SHP77 (cell line): ENCODE data around the gene CENPP.

ENCODE experiments used
- DNase-seq, 2 experiments: peaks; one replicate each; lab custom pipeline; 2025; lab: John Stamatoyannopoulos, UW

Gene CENPP

DNA sequence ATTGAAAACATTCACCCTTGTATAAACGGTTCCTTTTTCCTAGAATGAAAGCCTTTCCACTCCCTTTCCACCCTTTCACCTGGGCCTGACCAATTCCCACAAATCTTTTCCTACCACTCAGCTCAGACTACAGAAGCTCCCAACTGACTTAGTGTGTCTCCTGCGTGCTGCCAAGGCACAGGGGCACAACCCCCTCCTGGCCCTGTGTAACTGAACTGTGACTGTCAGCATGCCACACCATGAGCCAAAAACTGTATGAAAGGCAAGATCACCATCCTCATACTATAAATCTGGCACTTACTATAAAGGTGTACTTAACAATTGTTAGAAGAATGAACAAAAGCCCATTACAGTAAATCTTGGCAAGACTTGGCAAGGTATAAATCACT, 12.1 kb upstream of the CENPP start:
- no peak for DNase-seq

DNA sequence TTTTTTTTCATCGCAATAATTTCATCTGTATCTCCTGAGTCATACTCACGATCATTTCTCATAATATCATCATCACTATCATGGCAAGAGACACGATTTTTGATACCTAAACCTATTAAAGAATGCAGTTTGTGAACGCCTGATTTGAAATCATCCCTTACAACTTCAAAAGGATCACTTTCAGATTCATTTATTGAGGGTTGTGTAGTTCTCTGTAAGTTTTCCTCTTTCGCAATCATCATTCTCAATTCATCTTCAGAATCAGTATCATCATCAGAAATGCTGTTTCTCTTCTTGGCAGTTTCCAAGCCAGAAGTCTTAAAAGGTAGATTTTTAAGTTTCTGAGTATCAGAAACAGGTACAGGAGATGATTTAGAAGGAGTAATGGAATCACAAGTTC, 10.3 kb upstream of the CENPP start:
- DNase-seq, result no peak

DNA sequence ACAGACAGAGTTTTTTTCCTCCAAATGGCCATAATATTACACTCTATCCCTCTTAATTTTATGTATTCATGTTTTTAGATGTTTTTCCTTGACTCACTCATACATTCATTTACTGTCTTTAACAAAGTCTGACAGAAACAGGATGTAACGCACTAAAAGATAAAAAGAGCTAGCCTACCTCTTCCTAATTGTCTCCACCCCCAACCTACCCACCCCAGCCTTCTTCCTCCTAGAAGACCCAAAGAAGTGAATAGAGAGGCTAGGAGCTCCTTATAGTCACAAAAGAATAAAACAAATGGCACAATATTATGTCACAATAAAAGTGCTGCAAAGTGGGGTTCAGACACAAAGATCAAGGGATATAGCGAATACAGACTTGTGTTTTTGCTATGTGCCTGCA, 1.3 kb upstream of the CENPP start:
- DNase-seq, result no peak

DNA sequence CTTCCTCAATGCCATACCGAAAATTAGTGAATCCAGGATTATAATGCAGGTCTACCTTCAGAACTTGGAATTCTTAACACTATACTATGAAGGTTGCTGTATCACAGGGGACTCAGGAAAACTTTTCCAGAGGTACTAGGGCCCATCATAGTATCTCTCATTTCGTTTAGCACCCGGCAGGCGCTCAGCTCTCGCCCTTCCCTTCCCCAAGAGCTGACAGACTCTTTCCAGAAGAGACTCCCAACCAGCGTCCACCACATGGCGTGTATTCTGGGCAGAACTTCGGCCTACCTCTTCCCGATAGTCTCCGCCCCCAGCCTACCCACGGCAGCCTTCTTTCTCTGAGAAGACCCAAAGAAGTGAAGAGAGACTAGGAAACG, 874 bp upstream of the CENPP start:
- DNase-seq, result no peak

DNA sequence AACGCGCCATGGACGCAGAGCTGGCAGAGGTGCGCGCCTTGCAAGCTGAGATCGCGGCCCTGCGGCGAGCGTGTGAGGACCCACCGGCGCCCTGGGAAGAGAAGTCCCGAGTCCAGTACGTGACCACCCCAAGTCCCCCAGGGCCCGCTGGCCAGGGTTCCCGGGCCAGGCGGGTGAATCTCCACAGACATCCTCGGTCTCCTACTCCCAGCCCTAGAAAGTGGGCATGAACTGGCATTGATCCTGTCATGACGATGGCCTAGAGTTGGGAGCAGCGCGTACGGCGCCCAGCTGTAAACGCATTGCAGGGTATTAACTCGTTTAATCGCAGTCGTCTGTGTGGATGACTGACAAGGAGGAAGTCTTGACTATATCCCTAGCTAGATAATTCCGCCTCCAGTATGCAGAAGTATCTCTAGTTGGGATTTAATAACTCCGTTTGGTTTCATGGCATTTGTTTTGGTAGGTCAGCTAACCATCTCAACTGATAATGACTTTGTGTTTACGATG, 293 bp downstream of the CENPP start:
- peak in 1 of 2 experiments; percentile 62 for DNase-seq

DNA sequence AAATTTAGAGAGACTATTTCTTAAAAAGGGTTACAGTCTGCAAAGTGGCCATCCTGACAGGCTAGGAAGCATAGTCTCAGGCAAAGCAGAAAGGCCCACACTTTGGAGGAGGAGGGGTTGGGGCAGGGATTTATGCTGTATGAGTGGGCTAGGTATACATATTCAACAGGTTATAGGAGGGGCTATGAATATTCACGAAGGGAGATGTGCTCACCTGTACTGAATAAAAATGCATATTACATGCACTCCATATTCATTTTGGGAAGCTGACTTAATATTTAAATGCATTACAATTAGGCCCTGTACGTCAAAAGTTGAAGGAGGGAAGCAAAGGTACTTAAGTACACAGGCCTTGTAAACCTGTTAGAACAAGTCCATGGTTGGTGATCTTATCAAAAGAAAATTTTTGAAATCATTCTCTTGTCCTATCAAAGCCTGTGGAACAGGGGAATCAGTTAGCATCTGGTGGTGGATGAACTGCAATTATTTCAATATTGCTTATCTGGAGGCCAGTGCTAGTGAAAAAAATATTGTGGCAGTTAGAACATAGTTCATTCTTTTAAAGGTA, 1.6 kb downstream of the CENPP start:
- DNase-seq, result no peak

DNA sequence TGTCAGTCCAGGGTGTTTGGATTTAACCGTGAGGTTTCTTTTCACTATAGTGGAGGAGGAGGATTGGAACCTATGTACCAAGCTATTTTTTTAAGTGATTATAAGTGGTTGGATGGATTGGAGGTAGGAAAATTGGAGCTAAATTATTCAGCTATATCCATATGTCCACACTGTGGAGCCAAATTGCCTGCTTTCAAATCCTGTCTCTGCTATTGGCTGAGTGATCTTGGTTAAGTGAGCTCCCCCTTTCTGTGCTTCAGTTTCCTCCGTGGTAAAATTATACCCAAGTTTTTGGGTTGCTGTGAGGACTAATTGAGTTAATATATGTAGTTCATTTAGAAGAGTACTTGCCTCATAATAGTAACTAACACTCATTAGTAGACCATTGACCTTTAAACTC, 2.5 kb downstream of the CENPP start:
- peak; percentile 36 to 39 for DNase-seq

DNA sequence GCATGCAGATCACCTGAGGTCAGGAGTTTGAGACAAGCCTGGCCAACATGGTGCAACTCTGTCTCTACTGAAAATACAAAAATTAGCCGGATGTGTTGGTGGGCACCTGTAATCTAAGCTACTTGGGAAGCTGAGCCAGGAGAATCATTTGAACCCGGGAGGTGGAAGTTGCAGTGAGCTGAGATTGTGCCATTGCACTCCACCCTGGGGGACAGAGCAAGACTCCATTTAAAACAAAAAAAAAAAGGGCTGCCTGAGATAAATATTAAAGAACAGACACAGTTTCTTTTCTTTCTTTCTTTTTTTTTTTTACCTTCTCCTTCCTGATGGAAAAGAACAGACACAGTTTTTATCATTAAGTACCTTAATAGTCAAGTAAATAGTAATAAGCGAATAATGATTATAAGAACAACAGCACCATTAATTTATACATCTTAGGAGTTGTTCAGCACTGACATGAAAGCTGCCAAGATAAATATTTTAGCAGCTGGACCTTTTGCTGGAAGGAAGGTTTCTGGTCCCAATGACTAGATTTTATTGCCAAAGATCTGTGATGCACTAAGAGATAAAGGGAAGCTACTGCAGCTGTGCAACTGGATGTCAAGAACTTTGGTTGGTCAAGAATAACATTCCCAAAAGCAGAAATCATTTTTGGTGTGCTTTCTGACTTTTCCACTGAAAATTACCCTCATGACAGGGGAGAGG, 7.0 kb downstream of the CENPP start:
- DNase-seq, result peak; percentile 18 to 26

DNA sequence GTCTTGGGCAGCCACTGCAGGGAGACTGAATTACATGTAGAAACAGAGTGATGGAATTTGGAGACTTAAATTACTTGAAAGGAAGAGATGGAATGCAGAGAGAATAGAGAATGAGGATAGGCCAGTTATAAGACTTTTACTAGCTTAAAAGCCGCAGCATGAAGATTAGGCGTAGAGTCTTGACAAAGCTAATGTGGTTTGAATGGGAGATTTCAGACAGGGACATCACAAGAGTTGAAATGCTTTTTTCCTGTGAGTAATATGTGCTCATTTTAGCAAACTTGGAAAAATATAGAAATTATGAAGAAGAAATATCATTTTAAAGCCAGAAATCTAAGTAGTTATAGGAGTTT, 7.5 kb downstream of the CENPP start:
- DNase-seq, result no peak

DNA sequence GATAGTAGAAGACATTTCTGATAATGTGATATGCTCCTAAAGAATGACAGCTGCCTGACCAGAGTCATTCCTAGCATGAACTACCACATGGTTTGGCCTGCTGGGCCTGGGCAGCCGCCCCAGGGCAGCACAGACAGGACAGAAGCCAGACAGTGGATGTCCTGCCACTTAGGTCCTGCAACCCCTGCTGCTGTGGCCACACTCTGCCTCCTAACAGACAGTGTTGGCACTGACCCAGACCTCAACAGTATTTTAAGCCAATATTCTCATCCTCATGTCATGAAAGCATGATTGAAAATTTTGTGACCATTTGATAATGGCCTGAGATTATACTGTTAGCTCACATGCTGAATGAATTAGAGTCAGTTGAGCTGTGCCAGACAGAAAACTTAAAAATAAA, 15.8 kb downstream of the CENPP start:
- DNase-seq, result no peak

DNA sequence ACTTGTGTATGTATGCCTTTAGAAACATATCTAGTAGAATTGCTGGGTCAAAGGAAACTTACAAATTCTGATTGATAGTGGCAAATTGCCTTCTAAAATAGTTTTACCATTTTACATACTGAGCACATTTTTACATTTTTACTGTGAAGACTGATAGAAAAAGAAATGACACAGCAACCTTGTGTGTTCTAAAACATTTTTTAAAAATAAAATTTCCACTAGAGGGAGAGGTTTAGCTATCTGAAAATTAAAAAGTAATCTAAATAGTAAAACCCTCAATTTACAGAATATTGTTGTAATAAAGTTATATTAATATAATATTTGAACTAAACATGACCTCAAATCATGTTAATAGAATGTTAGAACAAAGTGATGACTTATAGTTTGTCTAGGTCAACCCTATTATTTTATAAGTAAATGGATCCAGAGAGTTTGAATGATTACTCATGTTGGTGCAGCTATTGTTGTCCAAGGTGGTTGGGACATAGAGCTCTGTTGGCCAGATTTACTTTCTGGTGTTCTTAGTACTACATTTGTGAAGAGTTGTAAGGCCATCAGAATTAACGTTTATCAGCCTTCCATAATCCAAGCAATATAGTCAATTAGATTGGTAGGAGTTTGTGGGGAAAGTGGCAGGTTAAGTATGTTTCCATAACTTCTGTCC, 17.2 kb downstream of the CENPP start:
- DNase-seq, result no peak

DNA sequence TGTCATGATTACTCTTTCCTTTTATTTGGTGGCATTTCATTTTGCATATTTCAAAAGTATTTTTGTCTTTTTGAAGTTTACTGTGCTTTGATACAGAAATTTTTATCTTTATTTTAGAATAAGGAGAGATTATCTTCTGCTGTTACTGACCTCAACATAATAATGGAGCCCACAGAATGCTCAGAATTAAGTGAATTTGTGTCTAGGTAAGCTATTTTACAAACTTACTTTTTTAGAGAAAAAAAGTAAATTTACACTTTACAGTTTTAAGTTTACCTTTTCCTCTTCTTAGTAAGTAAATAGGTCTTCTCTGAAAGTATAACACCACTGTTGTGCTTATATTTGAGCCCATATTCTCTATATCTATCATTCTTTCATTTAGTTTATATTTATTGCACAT, 19.8 kb downstream of the CENPP start:
- DNase-seq, result no peak

DNA sequence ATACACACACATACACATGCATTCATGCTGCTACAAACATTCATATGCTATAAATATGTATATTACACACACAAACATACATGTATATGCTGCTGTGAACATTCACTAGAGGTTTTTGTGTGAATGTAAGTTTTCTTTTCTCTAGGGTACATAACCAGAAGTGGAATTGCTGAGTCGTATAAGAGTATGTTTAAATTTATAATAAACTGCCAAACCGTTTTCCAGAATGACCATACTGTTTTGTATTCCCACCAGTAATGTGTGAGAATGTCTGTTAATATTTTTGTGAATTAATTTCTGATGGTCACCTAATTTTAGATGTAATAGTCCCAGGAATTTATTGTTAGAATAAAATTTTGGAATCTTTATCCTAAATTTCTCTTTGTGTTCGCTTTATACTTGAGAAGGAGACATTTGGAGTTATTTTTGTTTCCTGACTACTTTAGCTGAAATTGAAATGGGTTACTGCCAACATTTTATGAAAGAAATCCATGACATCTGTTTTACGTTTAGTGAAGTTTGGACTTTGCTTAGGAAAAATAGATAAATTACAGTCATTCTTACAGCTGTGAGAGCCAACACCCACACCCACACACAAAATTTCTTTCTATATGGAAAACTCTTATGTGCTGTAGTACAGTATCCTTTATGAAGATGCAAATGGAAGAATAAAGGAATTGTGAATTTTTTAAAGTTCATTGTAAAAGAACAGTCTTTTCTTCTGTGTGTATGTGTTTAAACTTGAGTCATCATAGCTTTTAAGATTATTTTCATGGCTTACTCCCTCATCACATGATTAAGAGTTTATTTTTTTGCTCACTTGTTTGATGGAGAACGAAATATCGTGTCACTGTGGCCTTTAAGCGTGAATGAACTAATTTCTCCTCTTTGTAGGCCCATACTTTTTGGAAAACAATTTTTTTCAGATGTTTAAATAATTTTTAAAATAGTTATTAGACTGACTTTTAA, 24.3 kb downstream of the CENPP start:
- DNase-seq, result no peak

DNA sequence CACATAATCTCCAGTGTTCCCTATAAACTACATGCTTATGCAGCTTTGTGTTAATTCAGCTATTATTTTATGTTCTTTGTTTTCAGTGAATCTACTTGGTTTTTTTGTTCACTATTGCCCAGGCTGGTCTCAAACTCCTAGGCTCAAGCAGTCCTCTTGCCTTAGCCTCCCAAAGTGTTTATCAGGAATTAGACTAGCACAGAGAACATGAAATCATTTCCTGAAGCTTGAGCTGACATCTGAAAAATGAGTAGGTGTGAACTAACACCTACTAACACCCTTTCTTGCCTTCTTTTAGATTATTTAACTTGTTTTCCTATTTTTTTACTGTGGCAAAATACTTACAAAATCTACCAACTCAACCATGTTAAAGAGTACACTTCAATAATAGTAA, 25.0 kb downstream of the CENPP start:
- DNase-seq, result no peak

DNA sequence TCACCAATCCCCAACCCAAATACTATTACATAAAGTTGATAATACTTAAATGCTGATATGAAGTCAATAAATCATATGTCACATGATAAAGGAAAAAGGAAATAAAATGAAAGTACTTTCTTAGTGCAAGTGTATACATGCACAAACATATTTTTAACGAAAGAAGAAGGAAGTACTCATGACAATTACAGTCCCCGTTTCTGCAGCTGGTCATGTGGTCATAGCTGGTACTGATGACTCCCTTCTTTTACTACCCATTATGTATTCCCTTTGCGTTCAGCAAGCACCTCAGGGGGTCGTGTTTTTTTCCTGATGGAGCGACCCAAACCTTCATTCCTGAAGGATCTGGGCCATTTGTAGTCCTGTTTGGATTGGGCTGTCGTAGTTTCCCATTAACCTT, 27.3 kb downstream of the CENPP start:
- DNase-seq, result no peak

DNA sequence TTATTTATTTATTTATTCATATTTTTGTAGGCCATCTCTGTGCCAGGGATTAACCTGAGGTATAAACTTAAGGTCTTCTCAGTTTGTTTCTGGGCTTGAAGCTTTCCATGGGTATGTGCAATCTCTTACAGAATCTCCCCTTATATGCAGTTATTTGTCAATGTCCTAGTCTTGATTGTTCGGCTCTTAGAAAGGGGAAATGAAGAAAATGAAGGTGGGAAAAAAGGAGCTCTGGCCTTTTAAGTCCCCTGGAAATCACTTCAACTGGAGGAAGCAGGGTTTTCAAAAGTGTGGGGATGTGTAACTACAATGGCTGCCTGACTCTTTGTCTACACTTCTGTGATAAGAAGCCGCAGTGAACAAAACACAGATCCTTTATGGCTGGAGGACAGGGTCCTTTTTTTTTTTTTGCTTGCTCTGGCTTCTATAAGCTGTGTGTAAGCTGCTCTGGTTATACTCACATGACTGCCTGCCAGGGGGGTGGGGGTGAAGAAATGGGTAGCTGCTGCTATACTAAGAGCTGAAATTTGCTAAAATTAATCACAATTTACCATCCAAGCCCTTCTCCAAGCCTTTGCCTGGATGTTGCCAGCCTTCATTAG, 33.7 kb downstream of the CENPP start:
- DNase-seq, result no peak

DNA sequence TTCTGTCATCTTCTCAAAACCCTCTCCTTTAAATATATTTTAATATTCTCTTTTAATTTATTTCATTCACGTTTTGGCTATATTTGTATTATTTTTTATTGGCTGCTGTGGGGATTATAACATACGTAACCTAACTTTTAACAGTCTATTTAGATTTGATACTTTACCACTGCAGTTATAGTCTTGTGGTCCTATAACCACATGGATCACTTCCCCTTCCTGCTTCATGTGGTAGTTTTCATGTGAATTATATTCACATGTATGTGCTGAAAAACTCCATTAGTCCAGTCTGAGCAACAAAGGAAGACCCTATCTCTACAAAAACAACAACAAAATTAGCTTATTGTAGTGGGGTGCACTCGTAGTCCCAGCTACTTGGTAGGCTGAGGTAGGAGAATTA, 34.3 kb downstream of the CENPP start:
- no peak for DNase-seq

DNA sequence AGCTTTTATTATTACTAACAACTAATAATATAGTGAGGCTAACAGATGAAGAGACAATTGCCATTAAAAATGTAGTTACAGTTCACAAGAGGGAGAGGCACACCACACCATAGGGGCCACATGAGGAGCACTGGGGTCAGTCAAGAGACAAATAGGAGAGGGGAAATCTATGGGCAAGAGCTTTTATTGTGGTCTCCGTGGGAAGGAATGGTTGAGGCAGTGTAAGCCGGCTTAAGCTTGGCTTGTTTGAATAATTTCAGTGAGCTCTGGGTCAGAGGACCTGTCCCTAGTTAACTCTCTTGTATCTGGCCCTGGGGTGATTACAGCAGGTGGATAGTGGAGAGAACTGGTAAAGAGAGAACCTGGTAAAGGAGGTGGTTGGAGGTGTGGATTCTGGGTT, 43.3 kb downstream of the CENPP start:
- DNase-seq, result no peak

DNA sequence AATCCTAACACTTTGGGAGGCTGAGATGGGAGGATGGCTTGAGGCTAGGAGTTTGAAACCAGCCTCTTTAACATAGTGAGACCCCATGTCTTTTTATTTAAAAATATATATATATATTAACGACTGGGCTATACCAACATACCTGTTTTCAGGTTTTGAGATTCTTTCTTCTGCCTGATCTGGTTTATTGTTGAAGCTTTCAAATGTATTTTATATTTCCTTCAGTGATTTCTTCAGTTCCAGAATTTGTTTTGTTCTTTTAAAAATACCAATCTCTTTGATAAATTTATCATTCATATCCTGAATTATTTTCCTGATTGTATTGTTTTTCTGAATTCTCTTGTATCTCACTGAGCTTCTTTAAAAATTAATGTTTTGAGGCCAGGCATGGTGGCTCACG, 47.4 kb downstream of the CENPP start:
- no peak for DNase-seq

DNA sequence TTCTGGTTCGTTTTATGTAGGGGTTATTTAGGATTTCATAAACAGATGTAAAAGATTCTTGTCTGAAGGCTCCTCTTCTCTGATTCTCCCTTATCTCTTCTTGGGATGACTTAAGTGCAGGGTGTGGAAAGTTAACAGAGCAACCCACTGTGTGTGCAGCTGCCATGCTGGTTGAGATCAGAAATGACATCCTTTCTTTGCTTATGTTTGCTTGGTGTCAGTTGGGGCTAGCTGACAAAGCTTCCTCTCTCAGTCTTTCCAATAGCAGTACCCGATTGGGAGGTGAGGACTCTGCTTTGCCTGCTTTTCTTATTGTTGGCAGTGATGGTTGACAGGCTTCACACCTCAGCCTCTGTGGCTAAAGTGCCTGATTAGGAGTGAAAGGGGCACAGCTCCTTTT, 52.1 kb downstream of the CENPP start:
- DNase-seq, result peak; percentile 38 to 57

DNA sequence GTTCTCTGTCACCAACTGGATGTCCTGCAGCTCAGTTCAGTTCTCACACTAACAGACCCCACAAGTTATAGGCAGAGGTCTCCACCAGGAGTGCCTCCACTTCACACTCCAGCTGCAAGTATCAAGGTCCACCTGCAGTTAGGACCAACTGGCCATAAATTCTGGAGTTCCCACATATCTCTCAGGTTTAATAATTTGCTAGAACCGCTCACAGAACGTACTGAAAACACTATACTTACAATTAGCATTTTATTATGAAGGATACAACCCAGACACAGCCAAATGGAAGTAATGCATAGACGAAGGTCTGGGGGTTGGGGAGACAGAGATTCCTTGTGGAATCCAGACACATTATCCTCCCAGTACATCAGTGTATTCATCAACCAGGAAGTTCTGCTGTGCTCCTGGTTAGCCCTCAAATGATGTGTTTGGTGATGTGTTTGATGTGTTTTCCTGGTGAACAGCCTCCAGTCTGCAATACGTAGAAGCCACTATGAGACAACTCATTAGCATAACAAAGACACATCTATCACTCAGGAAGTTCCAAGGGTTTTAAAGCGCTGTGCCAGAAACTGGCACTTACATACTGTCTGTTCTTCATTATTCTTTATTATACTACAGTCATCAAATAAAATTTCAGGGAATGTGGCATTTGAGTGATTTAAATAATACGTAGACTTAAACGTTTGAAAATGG, 53.3 kb downstream of the CENPP start:
- DNase-seq, result peak; percentile 17 to 33
